RPMI8226 (cell line): ENCODE measurements around the gene ITK.

ENCODE experiments used
- DNase-seq: peaks from one replicate; pipeline ENCODE4 v3.0.0-alpha.2; 2015

Gene ITK

GRCh38 chr5:157180374-157181264 is at the start of gene ITK:
Gene ITK, plus strand, starts transcription at chr5:157180840. Its CDS starts 138 bp downstream, at chr5:157180978.
- DNase-seq = no peak

- DNase-seq = peak; percentile 70
These were observed 49.7 kb upstream of the ITK start for GRCh38 chr5:157130925-157131324.

GRCh38 chr5:157132281-157132612 is 48.4 kb upstream of the ITK start:
- no peak for DNase-seq

- DNase-seq = no peak
These were observed 42.9 kb upstream of the ITK start for GRCh38 chr5:157137691-157138090.

- peak; percentile 99 for DNase-seq
These were observed 38.1 kb upstream of the ITK start, which contains the start of gene MED7 for GRCh38 chr5:157142317-157143126. Gene MED7, minus strand, starts transcription at chr5:157142865. Its CDS starts 3,434 bp downstream, at chr5:157139431.

GRCh38 chr5:157143127-157143971 is 37.3 kb upstream of the ITK start:
- no peak for DNase-seq

- DNase-seq = peak; percentile 82
These were observed 31.7 kb upstream of the ITK start for GRCh38 chr5:157148734-157149615.

- DNase-seq = no peak
These were observed 29.6 kb upstream of the ITK start for GRCh38 chr5:157150995-157151394.

GRCh38 chr5:157155297-157155696 is 25.3 kb upstream of the ITK start:
- DNase-seq = no peak

- no peak for DNase-seq
These were observed 23.2 kb upstream of the ITK start for GRCh38 chr5:157157293-157157891.

GRCh38 chr5:157159209-157159751 is 21.4 kb upstream of the ITK start:
- no peak for DNase-seq

- no peak for DNase-seq
These were observed 20.6 kb upstream of the ITK start for GRCh38 chr5:157160001-157160400.

GRCh38 chr5:157161996-157162395 is 18.6 kb upstream of the ITK start:
- DNase-seq = no peak

- DNase-seq = no peak
These were observed 17.6 kb upstream of the ITK start for GRCh38 chr5:157162919-157163510.

- no peak for DNase-seq
These were observed 16.1 kb upstream of the ITK start for GRCh38 chr5:157164521-157164920.

- no peak for DNase-seq
These were observed 15.4 kb upstream of the ITK start for GRCh38 chr5:157165261-157165660.

GRCh38 chr5:157165668-157166067 is 15.0 kb upstream of the ITK start:
- no peak for DNase-seq

GRCh38 chr5:157166214-157167213 is 14.1 kb upstream of the ITK start, which contains the start of gene GARIN3:
Gene GARIN3, minus strand, starts transcription at chr5:157166264. Its CDS starts 96 bp downstream, at chr5:157166168.
- DNase-seq = no peak

- peak; percentile 8 for DNase-seq
These were observed 13.4 kb upstream of the ITK start for GRCh38 chr5:157167214-157167621.
